ENCODE results near the gene GRAMD2B.
"Not testable (repeated sequence)": the region's sequence is repeated elsewhere in the genome, so short reads cannot be mapped to it uniquely, and the experiment has no call there.

Gene GRAMD2B

DNA sequence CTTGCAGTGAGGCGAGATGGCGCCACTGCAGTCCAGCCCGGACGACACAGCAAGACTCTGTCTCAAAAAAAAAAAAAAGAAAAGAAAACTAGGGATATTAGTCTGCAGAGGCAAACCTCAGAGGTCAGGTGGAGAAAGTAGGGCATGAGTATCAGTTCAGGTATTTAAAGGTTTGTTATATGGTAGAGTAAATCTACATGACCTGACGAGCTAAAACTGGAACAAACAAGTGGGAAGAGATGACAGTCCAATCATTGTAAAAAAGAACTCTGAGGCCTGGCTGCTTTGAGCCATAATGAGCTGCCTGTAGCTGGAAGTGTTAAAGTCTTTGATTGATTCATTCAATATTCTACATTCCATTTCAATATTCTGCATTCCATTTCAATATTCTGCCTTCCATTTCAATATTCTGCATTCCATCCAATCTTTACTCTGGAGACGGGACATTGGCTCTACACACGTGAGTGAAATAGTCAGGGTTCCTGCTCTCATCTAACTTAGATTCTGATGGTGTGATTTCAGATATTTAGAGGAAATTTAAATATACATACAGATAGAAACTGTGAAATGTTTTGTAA lies 28.9 kb upstream of the GRAMD2B start:
- Mint-ChIP-seq H3K4me1 (no peaks in the 10 kb centered on the region), H3K9me3 (peaks cover 3% of the 10 kb centered on the region), H3K27me3 (peaks cover 23% of the 10 kb centered on the region), H3K36me3 (ENCODE audit: insufficient read depth) (no peaks in the 10 kb centered on the region), H3K4me3 (no peak overlapping the region), H3K27ac (ENCODE audit: low read depth) (no peak overlapping the region)
- DNase-seq (ENCODE audit: low spot score in 2 of 2): no peak
- ATAC-seq (replicated peaks; ENCODE audit: extremely low read depth, poor library complexity, severe bottlenecking): no peak

DNA sequence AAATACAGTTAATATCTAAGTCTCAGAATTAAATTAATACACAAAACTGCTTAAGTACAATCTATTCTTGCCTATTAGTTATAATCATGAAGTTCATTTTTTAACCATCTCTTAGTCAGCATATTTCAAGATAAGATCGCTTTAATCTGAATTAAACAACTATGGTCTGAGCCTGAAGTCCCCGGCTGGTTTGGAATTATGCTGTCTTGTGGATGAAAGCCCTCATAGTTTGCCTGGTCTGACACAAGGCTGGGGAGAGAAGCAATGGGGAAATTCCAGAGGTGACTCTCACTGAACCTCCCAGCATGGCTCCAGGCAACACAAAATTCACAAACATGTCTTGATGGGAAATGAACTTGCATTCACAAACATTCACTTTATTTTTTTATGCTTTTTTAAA lies 28.0 kb upstream of the GRAMD2B start:
- Mint-ChIP-seq H3K27me3 (peaks cover 31% of the 10 kb centered on the region), H3K4me3 (no peak overlapping the region), H3K36me3 (ENCODE audit: insufficient read depth) (no peaks in the 10 kb centered on the region), H3K4me1 (no peaks in the 10 kb centered on the region), H3K27ac (ENCODE audit: low read depth) (no peak overlapping the region), H3K9me3 (peaks cover 11% of the 10 kb centered on the region)
- DNase-seq (ENCODE audit: low spot score in 2 of 2) (no peak), ATAC-seq (replicated peaks; ENCODE audit: extremely low read depth, poor library complexity, severe bottlenecking) (no peak)

DNA sequence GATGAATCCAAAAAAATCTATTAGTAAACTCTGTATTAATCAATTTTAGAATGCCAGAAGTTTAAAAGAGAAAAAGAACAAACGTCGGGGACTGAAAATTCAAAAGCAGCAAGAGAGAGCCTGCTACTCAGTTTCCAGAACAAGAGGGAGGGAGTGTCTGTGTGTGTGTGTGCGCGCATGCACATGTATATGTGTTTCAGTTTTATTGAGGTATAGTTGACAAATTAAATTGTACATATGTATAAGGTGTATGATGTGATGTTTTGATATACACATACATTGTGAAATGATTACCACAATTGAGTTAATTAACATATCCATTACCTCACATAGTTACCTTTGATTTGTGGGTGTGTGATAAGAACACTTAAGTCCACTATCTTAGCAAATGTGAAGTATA lies 27.6 kb upstream of the GRAMD2B start:
- Mint-ChIP-seq H3K4me3 (no peak overlapping the region), H3K4me1 (no peaks in the 10 kb centered on the region), H3K27me3 (peaks cover 31% of the 10 kb centered on the region), H3K27ac (ENCODE audit: low read depth) (no peak overlapping the region), H3K36me3 (ENCODE audit: insufficient read depth) (no peaks in the 10 kb centered on the region), H3K9me3 (peaks cover 14% of the 10 kb centered on the region)
- ATAC-seq (replicated peaks; ENCODE audit: extremely low read depth, poor library complexity, severe bottlenecking): no peak
- DNase-seq (ENCODE audit: low spot score in 2 of 2): no peak

DNA sequence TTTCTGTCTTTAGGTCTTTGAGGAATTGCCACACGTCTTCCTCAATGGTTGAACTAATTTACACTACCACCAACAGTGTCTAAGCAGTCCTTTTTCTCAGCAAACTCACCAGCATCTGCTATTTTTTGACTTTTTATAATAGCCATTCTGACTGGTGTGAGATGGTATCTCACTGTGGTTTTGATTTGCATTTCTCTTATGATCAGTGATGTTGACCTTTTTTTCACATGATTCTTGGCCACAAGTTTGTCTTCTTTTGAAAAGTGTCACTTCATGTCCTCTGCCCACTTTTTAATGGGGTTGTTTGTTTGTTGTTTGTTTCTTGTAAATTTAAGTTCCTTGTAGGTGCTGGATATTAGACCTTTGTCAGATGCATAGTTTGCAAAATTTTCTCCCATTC lies 26.5 kb upstream of the GRAMD2B start:
- H3K9me3 Mint-ChIP-seq: peaks cover 20% of the 10 kb centered on the region
- not testable (repeated sequence) for H3K4me1 Mint-ChIP-seq; H3K27ac Mint-ChIP-seq (ENCODE audit: low read depth); H3K36me3 Mint-ChIP-seq (ENCODE audit: insufficient read depth); H3K4me3 Mint-ChIP-seq; DNase-seq (ENCODE audit: low spot score in 2 of 2); ATAC-seq (replicated peaks; ENCODE audit: extremely low read depth, poor library complexity, severe bottlenecking)
- peaks cover 24% of the 10 kb centered on the region for H3K27me3 Mint-ChIP-seq

DNA sequence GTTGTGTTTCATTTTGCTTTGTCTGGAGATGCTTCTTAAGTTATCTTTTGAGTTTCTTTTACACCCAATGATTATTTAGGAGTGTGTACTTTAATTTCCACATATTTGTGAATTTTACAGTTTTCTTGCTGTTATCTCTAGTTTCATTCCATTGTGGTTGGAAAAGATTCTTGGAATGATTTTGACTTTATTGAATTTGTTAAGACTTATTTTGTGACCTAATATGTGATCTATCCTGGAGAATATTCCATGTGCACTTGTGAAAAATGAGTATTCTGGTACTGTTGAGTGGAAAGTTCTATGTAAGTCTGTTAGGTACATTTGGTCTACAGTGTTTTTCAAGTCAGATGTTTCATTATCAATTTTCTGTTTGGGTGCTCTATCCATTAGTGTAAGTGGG lies 24.4 kb upstream of the GRAMD2B start:
- H3K36me3 Mint-ChIP-seq (ENCODE audit: insufficient read depth): no peaks in the 10 kb centered on the region
- H3K9me3 Mint-ChIP-seq: peaks cover 20% of the 10 kb centered on the region
- no peak for ATAC-seq (replicated peaks; ENCODE audit: extremely low read depth, poor library complexity, severe bottlenecking)
- no peak overlapping the region for H3K27ac Mint-ChIP-seq (ENCODE audit: low read depth)
- DNase-seq (ENCODE audit: low spot score in 2 of 2): no peak
- no peaks in the 10 kb centered on the region for H3K4me1 Mint-ChIP-seq
- peaks cover 24% of the 10 kb centered on the region for H3K27me3 Mint-ChIP-seq
- H3K4me3 Mint-ChIP-seq: no peak overlapping the region

DNA sequence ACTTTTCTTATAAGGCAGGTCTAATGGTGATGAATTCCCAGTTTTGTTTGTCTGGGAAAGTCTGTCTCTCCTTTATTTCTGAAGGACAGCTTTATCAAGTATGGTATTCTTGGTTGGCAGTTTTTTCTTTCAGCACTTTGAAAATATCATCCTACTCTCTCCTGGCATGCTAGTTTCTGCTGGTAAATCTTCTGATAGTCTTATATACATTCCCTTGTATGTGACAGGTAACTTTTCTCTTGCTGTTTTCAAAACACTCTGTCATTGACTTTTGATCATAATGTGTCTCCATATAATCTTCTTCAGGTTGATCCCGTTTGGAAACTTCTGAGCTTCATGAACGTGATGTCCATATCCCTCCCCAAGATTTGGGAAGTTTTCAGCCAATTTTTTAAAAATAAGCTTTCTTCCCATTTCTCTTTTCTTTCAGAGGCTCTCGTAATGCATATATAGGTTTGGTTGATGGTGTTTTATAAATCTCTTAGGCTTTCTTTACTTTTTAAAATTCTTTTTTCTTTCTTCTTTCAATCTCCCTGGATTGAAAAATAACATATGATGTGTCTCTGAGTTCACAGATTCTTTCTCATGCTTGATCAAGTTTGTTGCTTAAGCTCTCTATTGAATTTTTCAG lies 22.5 kb upstream of the GRAMD2B start:
- Mint-ChIP-seq H3K27ac (ENCODE audit: low read depth) (no peak overlapping the region), H3K9me3 (peaks cover 20% of the 10 kb centered on the region), H3K4me1 (no peaks in the 10 kb centered on the region), H3K36me3 (ENCODE audit: insufficient read depth) (no peaks in the 10 kb centered on the region), H3K4me3 (no peak overlapping the region), H3K27me3 (peaks cover 43% of the 10 kb centered on the region)
- DNase-seq (ENCODE audit: low spot score in 2 of 2): no peak
- ATAC-seq (replicated peaks; ENCODE audit: extremely low read depth, poor library complexity, severe bottlenecking): no peak

DNA sequence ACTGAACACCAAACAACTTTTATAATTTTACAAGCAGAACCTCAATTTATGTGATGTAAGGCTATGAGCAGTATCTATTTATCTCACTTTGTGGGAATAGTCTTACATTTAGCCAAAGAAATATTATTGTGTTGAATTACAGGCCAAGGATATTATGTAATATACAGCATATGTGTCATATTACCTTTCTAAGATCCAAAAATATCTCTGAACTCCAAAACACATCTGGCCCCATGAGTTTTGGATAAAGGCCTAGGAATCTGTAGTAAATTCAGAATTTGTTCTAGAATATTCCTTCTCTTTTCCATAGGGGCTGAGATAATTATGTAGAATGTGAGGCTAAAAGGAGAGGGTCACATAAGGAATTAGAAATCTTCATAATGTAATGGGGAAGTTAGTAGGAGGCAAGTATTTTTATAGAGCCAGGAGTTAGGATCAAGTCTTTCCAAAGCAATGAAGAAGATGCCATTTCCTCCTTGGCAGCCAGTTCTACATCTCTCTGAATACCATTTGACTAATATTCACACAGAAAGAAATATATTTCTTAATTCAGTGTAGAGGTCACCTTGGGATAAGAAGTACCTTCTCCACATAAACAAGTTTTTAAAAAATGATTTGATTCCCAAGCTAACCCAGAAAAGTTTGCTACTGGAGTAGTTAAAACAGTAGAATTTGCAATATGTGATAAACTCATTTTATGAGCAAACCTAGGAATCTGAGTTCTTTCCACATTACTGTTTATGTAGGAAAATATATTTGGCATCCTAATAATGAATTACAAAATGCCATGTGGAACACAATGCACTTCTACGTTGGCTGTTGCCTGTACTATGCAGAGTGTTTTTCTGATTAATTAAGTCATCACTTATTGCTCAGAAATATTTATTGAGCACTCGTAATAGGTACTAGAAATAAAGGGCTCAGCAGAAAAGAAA lies 20.3 kb upstream of the GRAMD2B start:
- H3K27me3 Mint-ChIP-seq: peaks cover 45% of the 10 kb centered on the region
- DNase-seq (ENCODE audit: low spot score in 2 of 2) (no peak), ATAC-seq (replicated peaks; ENCODE audit: extremely low read depth, poor library complexity, severe bottlenecking) (no peak)
- H3K27ac Mint-ChIP-seq (ENCODE audit: low read depth): no peak overlapping the region
- peaks cover 20% of the 10 kb centered on the region for H3K9me3 Mint-ChIP-seq
- H3K4me1 Mint-ChIP-seq: no peaks in the 10 kb centered on the region
- H3K36me3 Mint-ChIP-seq (ENCODE audit: insufficient read depth): no peaks in the 10 kb centered on the region
- no peak overlapping the region for H3K4me3 Mint-ChIP-seq

DNA sequence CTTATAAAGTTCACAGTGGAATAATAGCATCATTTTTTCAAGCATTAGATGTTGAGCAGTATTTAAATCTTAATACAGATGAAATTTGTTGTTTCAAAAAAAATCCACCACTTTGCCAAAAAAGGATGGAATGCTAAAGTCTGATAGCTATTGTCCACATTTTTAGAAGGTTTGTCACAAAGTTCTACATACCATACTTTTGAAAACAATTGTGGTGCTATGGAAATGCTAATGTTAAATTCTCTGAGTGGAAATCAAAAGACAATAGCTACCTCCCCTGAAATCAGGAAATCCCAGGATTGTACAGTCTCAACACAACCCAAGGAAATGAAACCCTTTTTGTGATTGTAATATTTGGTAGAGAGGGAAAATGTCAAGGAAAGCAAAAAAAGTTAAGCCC lies 19.3 kb upstream of the GRAMD2B start:
- Mint-ChIP-seq H3K36me3 (ENCODE audit: insufficient read depth) (no peaks in the 10 kb centered on the region), H3K27me3 (peaks cover 36% of the 10 kb centered on the region), H3K9me3 (peaks cover 20% of the 10 kb centered on the region), H3K27ac (ENCODE audit: low read depth) (no peak overlapping the region), H3K4me1 (no peaks in the 10 kb centered on the region), H3K4me3 (no peak overlapping the region)
- DNase-seq (ENCODE audit: low spot score in 2 of 2): no peak
- ATAC-seq (replicated peaks; ENCODE audit: extremely low read depth, poor library complexity, severe bottlenecking): no peak

DNA sequence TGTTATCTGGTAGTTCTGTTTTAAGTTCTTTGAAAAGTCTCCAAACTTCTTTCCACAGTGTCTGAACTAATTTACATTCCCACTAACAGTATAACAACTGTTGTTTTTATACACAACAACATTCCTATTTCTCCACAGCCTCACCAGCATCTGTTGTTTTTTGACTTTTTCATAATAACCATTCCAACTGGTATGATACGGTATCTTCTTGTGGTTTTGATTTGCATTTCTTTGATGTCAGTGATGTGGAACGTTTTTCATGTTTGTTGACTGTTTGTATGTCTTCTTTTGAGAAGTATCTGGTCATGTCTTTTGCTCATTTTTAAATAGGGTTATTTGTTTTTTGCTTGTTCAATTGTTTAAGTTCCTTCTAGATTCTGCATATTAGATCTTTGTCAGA lies 12.6 kb upstream of the GRAMD2B start:
- no peak for ATAC-seq (replicated peaks; ENCODE audit: extremely low read depth, poor library complexity, severe bottlenecking)
- Mint-ChIP-seq H3K36me3 (ENCODE audit: insufficient read depth) (peaks cover 2% of the 10 kb centered on the region), H3K9me3 (no peaks in the 10 kb centered on the region), H3K27ac (ENCODE audit: low read depth) (no peak overlapping the region), H3K27me3 (peaks cover 55% of the 10 kb centered on the region), H3K4me1 (no peaks in the 10 kb centered on the region), H3K4me3 (no peak overlapping the region)
- DNase-seq (ENCODE audit: low spot score in 2 of 2): no peak

DNA sequence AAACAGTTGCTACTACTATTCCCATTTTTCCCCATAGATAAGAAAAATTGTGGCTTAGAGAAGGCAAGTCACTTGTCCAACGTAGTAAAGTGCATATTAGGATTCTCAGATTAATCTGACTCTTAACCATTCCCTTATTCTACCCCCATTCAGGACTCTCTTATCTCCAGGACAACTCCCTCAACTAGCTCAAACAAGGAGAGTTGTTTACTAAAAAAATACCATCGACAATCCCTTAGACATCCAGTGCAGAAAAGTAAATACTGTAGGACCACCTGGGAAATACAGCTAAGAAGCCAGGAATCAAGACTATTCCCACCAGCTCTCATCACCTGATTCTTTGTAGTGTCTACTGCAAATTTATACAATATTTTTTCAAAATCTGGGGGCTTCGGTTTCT lies 9.4 kb upstream of the GRAMD2B start:
- Mint-ChIP-seq H3K27me3 (peaks cover 52% of the 10 kb centered on the region), H3K4me1 (no peaks in the 10 kb centered on the region), H3K4me3 (no peak overlapping the region), H3K36me3 (ENCODE audit: insufficient read depth) (peaks cover 2% of the 10 kb centered on the region), H3K9me3 (no peaks in the 10 kb centered on the region), H3K27ac (ENCODE audit: low read depth) (no peak overlapping the region)
- ATAC-seq (replicated peaks; ENCODE audit: extremely low read depth, poor library complexity, severe bottlenecking): no peak
- DNase-seq (ENCODE audit: low spot score in 2 of 2): no peak

DNA sequence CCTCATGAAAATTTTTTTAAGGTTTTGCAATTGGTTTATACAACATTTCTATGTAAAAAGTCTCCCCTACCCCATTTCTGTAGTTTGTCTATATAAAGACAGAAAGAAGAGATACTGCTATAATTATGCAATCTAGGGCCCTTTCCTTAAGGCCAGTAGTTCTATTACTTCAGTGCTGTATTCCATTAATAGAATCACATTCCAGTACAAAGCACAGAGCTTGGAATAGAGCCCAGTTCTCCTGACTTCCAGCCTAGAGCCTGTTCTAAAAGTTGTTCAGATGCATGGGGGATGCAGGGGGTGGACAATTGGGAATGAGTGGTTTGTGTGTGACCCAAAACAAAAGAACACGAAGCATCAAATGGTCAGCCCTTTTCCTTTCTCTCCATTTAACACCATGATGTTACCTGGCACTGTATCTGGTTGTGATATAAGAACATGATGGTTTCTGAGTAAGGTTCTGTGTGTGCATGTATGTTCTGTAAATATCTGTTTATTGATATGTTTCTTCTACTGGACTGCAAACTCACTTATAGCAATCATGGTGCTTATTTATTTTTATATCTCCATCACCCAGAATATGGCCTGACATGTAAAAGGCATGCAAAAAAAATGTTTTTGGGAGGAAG lies 8.2 kb upstream of the GRAMD2B start:
- H3K4me3 Mint-ChIP-seq: no peak overlapping the region
- H3K36me3 Mint-ChIP-seq (ENCODE audit: insufficient read depth): peaks cover 3% of the 10 kb centered on the region
- peaks cover 52% of the 10 kb centered on the region for H3K27me3 Mint-ChIP-seq
- H3K27ac Mint-ChIP-seq (ENCODE audit: low read depth): no peak overlapping the region
- ATAC-seq (replicated peaks; ENCODE audit: extremely low read depth, poor library complexity, severe bottlenecking) (no peak), DNase-seq (ENCODE audit: low spot score in 2 of 2) (no peak)
- no peaks in the 10 kb centered on the region for H3K9me3 Mint-ChIP-seq
- H3K4me1 Mint-ChIP-seq: no peaks in the 10 kb centered on the region

DNA sequence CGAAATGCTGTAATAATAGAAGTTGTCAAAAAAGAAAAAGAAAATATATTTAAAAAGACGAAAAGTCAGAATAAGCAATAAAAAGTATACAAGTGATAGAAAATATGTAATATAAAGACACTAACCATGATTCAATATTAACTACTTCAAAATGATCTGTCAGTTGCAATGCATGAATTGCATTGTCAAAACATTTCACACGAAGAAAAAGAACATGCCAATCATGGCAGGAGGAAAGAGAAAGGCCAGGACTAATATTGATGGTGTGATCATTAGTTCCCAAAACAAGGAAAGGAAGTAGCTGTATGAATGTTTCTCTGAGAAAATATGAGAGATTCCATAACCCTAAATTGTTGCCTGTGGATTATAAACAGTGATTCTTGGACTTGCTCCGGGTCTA lies 7.4 kb upstream of the GRAMD2B start:
- peaks cover 47% of the 10 kb centered on the region for H3K27me3 Mint-ChIP-seq
- H3K36me3 Mint-ChIP-seq (ENCODE audit: insufficient read depth): peaks cover 1% of the 10 kb centered on the region
- no peak for ATAC-seq (replicated peaks; ENCODE audit: extremely low read depth, poor library complexity, severe bottlenecking)
- no peaks in the 10 kb centered on the region for H3K9me3 Mint-ChIP-seq
- no peak overlapping the region for H3K27ac Mint-ChIP-seq (ENCODE audit: low read depth)
- no peak overlapping the region for H3K4me3 Mint-ChIP-seq
- H3K4me1 Mint-ChIP-seq: no peaks in the 10 kb centered on the region
- DNase-seq (ENCODE audit: low spot score in 2 of 2): no peak

Data from central memory CD8-positive, alpha-beta T cell (primary cell).